Fibroblast of skin of left quadriceps (primary cell): Measurements from ENCODE around the gene DCP1B.

Experiments used
- DNase-seq, 2 experiments: peaks; one replicate each; pipeline ENCODE4 v3.0.0-alpha.2; 2013; ENCODE audit warnings: low read depth in 2 of 2

DCP1B gene

GRCh38 chr12:1896964-1897363, 107.3 kb downstream of the DCP1B start:
- DNase-seq: no peak
